ENCODE results near the gene GSTCD.
"Not testable (repeated sequence)": the region's sequence is repeated elsewhere in the genome, so short reads cannot be mapped to it uniquely, and the experiment has no call there.

The GSTCD gene

DNA sequence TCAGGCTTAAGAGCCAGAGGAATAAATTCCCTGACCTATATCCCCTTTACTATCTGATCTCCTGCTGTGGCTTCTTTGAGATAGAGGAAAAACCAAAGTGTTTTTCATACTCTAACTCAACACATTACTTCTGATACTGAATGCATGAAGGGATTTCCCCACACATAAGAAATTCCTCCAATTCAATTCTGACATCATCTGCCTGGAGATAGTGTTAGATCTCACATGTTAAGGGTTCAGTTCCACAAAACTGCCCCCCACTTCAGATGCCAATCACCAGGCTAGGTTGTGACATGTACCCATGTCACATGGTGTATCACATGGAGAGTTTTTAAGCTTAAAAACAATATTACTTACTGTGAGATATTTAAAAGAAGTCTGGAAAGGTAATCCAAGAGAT is 46.8 kb downstream of the GSTCD start:
- Mint-ChIP-seq H3K4me1 (ENCODE audit: low read depth) (no peaks in the 10 kb centered on the region), H3K36me3 (no peaks in the 10 kb centered on the region), H3K27ac (no peak overlapping the region), H3K9me3 (ENCODE audit: low read depth) (no peaks in the 10 kb centered on the region), H3K4me3 (no peak overlapping the region), H3K27me3 (no peaks in the 10 kb centered on the region)

GRCh38 chr4:105758958-105759357 is 50.4 kb downstream of the GSTCD start:
- Mint-ChIP-seq H3K36me3 (no peaks in the 10 kb centered on the region), H3K9me3 (ENCODE audit: low read depth) (no peaks in the 10 kb centered on the region), H3K4me3 (no peak overlapping the region), H3K27ac (no peak overlapping the region), H3K27me3 (no peaks in the 10 kb centered on the region), H3K4me1 (ENCODE audit: low read depth) (no peaks in the 10 kb centered on the region)

DNA sequence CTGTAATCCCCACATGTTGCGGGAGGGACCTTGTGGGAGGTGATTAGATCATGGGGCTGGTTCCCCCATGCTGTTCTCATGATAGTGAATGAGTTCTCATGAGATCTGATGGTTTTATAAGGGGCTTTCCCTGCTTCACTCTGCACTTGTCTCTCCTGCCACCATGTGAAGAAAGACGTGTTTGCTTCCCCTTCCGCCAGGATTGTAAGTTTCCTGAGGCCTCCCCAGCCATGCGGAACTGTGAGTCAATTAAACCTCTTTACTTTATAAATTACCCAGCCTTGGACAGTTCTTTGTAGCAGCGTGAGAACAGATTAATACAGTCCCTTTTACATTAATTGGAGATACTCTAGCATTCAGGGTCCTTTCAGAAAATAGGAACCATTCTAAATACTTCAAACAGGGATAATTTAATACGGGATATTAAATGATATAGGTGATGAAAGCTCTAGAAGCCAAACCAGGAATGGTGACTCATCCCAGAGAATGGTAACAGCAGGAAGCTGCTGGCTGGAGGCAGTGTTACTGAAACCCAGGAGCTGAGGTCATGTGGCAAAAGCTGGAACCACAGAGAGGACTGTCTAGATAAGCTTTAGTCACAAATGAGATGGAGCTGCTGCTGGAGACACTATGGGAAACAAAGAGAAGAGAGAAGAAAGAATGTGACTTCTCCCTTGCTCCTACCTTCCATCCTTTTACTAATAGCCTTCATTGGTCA is 57.3 kb downstream of the GSTCD start:
- H3K36me3 Mint-ChIP-seq, result peaks cover 4% of the 10 kb centered on the region

DNA sequence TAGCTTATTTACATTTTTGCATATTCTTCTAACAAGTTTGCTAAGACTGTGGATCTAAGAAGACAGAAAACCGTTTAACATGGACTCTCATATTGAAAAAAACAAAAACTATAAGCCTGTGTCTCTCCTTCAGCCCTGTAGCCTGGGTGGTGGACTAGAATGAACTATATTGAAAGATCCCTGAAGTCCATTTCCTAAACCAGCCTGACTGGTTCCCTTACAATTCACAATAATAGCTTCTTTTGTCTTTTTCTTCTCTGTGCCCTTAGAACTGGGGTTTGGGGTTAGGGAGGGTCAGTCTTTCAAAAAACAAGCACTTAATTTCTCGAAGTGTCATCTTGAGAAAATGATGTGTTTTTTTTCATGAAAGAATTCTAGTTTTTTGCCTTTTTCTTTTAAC is 59.0 kb downstream of the GSTCD start:
- Mint-ChIP-seq H3K36me3 (peaks cover 11% of the 10 kb centered on the region), H3K27me3 (no peaks in the 10 kb centered on the region), H3K9me3 (ENCODE audit: low read depth) (peaks cover 3% of the 10 kb centered on the region), H3K4me3 (no peak overlapping the region), H3K4me1 (ENCODE audit: low read depth) (no peaks in the 10 kb centered on the region), H3K27ac (no peak overlapping the region)

More for the DNA sequence above, 57.3 kb downstream of the GSTCD start:
- H3K27me3 Mint-ChIP-seq, result no peaks in the 10 kb centered on the region
- peaks cover 3% of the 10 kb centered on the region for H3K9me3 Mint-ChIP-seq (ENCODE audit: low read depth)
- no peaks in the 10 kb centered on the region for H3K4me1 Mint-ChIP-seq (ENCODE audit: low read depth)
- no peak overlapping the region for H3K4me3 Mint-ChIP-seq
- H3K27ac Mint-ChIP-seq, result no peak overlapping the region

DNA sequence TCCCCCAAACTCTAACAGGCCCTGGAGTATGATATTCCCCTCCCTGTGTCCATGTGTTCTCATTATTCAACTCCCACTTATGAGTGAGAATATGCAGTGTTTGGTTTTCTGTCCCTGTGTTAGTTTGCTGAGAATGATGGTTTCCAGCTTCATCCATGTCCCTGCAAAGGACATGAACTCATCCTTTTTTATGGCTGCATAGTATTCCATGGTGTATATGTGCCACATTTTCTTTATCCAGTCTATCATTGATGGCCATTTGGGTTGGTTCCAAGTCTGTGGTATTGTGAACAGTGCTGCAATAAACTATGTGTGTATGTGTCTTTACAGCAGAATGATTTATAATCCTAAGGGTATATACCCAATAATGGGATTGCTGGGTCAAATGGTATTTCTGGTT is 61.9 kb downstream of the GSTCD start:
- not testable (repeated sequence) for H3K4me3 Mint-ChIP-seq; H3K27me3 Mint-ChIP-seq; H3K4me1 Mint-ChIP-seq (ENCODE audit: low read depth); H3K27ac Mint-ChIP-seq; H3K9me3 Mint-ChIP-seq (ENCODE audit: low read depth)
- peaks cover 21% of the 10 kb centered on the region for H3K36me3 Mint-ChIP-seq

- H3K27ac Mint-ChIP-seq; H3K4me3 Mint-ChIP-seq; H3K27me3 Mint-ChIP-seq; H3K9me3 Mint-ChIP-seq (ENCODE audit: low read depth); H3K4me1 Mint-ChIP-seq (ENCODE audit: low read depth): not testable (repeated sequence)
- peaks cover 21% of the 10 kb centered on the region for H3K36me3 Mint-ChIP-seq
These were observed 63.5 kb downstream of the GSTCD start for GRCh38 chr4:105772065-105772464.

DNA sequence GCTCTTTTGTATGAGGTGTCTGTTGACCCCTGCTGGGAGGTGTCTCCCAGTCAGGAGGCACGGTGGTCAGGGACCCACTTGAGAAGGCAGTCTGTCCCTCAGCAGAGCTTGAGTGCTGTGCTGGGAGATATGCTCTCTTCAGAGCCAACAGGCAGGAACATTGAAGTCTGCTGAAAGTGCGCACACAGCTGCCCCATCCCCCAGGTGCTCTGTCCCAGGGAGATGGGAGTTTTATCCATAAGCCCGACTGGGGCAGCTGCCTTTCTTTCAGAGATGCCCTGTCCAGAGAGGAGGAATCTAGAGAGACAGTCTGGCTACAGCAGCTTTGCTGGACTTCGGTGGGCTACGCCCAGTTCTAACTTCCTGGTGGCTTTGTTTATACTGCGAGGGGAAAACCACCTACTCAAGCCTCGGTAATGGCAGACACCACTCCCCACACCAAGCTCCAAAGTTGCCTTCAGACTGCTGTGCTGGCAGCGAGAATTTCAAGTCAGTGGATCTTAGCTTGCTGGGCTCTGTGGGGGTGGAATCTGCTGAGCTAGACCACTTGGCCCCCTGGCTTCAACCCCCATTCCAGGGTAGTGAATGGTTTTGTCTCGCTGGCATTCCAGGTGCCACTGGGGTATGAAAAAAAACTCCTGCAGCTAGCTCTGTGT is 67.3 kb downstream of the GSTCD start:
- not testable (repeated sequence) for H3K4me1 Mint-ChIP-seq (ENCODE audit: low read depth); H3K9me3 Mint-ChIP-seq (ENCODE audit: low read depth); H3K27me3 Mint-ChIP-seq; H3K27ac Mint-ChIP-seq; H3K4me3 Mint-ChIP-seq
- peaks cover 22% of the 10 kb centered on the region for H3K36me3 Mint-ChIP-seq

DNA sequence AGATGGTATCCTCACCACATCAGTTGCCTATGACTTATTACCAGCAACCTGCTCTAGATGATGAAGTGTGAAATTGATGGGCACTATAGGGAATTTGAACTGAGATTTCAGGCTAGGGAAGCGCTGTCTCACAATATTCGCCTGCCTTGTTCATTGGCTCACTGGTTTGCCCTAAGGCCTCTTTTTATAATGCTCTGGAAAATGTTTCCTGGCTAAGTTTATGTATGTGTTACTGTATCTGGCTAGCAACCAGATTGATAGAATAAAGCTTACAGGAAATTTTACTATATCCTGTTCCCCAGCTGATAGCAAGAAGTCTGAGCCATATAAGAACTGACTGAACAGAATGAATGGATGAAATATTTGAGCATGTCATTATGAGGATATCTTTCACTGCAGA is 71.6 kb downstream of the GSTCD start:
- no peaks in the 10 kb centered on the region for H3K4me1 Mint-ChIP-seq (ENCODE audit: low read depth)
- no peak overlapping the region for H3K4me3 Mint-ChIP-seq
- H3K36me3 Mint-ChIP-seq, result peaks cover 11% of the 10 kb centered on the region
- no peak overlapping the region for H3K27ac Mint-ChIP-seq
- H3K9me3 Mint-ChIP-seq (ENCODE audit: low read depth), result no peaks in the 10 kb centered on the region
- H3K27me3 Mint-ChIP-seq, result no peaks in the 10 kb centered on the region

GRCh38 chr4:105784761-105785160 is 76.2 kb downstream of the GSTCD start:
- peaks cover 12% of the 10 kb centered on the region for H3K36me3 Mint-ChIP-seq
- no peak overlapping the region for H3K4me3 Mint-ChIP-seq
- no peaks in the 10 kb centered on the region for H3K4me1 Mint-ChIP-seq (ENCODE audit: low read depth)
- no peaks in the 10 kb centered on the region for H3K27me3 Mint-ChIP-seq
- no peaks in the 10 kb centered on the region for H3K9me3 Mint-ChIP-seq (ENCODE audit: low read depth)
- H3K27ac Mint-ChIP-seq, result no peak overlapping the region

DNA sequence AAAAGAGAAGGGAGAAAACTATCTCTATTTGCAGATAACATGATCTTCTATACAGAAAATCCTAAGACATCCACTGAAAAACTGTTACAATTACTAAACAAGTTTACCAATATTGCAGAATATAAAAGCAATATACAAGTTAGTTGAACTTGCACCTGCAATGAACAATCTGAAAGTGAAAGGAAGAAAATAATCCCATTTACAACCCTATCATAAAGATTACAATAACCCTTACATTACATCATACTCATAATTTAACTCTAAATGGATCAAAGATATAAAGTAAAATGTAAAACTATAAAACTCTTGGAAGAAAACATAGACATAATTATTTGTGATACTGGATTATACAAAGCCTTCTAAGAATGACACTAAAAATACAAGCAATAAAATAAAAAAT is 77.2 kb downstream of the GSTCD start:
- no peak overlapping the region for H3K4me3 Mint-ChIP-seq
- H3K27me3 Mint-ChIP-seq, result no peaks in the 10 kb centered on the region
- H3K4me1 Mint-ChIP-seq (ENCODE audit: low read depth), result no peaks in the 10 kb centered on the region
- H3K9me3 Mint-ChIP-seq (ENCODE audit: low read depth), result no peaks in the 10 kb centered on the region
- peaks cover 12% of the 10 kb centered on the region for H3K36me3 Mint-ChIP-seq
- H3K27ac Mint-ChIP-seq, result no peak overlapping the region

- H3K9me3 Mint-ChIP-seq (ENCODE audit: low read depth), result no peaks in the 10 kb centered on the region
- H3K4me3 Mint-ChIP-seq, result no peak overlapping the region
- peaks cover 12% of the 10 kb centered on the region for H3K36me3 Mint-ChIP-seq
These were observed 78.2 kb downstream of the GSTCD start for GRCh38 chr4:105786748-105787147.

DNA sequence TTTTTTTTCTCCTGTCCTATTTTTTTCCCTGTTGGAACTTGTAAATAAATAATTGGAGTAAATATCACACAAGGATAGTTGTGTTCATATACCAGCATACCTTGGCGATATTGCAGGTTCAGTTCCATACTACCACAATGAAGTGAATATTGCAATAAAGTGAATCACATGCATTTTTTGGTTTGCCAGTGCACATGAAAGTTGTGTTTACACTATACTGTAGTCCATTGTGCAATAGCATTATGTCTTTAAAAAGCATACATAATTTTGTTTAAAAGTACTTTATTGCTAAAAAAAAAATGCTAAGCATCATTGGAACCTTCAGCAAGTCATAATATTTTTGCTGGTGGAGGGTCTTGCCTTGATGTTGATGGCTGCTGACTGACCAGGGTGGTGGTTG is 88.6 kb downstream of the GSTCD start:
- no peak overlapping the region for H3K4me3 Mint-ChIP-seq
- H3K36me3 Mint-ChIP-seq, result peaks cover 14% of the 10 kb centered on the region
- no peak overlapping the region for H3K27ac Mint-ChIP-seq
- no peaks in the 10 kb centered on the region for H3K9me3 Mint-ChIP-seq (ENCODE audit: low read depth)
- no peaks in the 10 kb centered on the region for H3K4me1 Mint-ChIP-seq (ENCODE audit: low read depth)
- no peaks in the 10 kb centered on the region for H3K27me3 Mint-ChIP-seq

More at GRCh38 chr4:105786748-105787147, 78.2 kb downstream of the GSTCD start:
- H3K27ac Mint-ChIP-seq, result no peak overlapping the region
- H3K27me3 Mint-ChIP-seq, result no peaks in the 10 kb centered on the region
- H3K4me1 Mint-ChIP-seq (ENCODE audit: low read depth), result no peaks in the 10 kb centered on the region

DNA sequence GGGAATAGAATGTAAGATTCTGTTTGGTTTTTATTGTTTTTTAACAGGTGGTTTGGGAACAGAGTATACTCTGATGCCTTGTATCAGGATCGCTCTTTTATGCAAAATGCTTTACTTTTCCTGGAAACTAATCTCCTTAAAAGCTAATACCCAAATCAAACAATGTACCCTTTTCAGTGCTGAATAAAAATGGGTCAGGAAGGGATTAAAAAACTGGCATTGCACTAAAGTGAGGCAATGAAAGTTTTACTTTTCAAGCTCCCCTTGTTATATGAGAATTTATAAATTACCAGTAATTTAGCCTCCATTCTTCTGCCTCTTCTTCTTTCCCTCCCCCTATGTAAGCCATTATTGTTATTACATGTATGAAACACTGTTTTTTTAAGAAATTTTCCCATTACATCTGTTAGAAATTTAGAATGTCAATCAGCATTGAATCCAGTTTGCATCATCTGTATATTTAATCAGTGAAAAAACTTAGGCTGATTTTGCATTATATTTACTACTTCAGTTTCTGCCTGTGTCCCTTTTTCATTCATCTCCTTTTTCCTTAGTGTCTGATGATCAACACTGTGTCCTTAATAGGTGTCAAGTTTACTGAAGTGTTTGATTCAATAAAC is 97.0 kb downstream of the GSTCD start:
- Mint-ChIP-seq H3K36me3 (no peaks in the 10 kb centered on the region), H3K4me3 (no peak overlapping the region), H3K27ac (no peak overlapping the region), H3K4me1 (ENCODE audit: low read depth) (peaks cover 2% of the 10 kb centered on the region), H3K27me3 (no peaks in the 10 kb centered on the region), H3K9me3 (ENCODE audit: low read depth) (no peaks in the 10 kb centered on the region)

DNA sequence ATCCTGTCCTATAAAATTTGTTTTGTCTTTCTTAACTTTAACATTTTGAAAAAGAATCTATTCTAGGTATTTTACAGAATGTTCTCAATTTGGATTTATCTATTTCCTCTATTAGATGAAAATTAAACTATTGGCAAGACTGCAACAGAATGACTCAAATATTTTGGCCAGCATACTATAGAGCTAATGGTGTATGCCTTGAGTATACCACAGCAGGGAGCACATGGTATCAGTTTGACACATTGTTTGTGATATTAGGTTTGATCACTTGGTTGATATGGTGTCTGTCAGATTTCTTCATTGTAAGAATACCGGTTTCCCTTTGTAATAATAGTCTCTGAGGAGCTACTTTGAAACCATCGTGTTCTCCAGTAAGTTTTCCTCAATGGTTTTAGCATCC is 98.9 kb downstream of the GSTCD start:
- Mint-ChIP-seq H3K9me3 (ENCODE audit: low read depth) (no peaks in the 10 kb centered on the region), H3K4me3 (no peak overlapping the region), H3K36me3 (peaks cover 4% of the 10 kb centered on the region), H3K4me1 (ENCODE audit: low read depth) (peaks cover 2% of the 10 kb centered on the region), H3K27me3 (no peaks in the 10 kb centered on the region), H3K27ac (no peak overlapping the region)

- H3K27me3 Mint-ChIP-seq, result no peaks in the 10 kb centered on the region
These were observed 99.6 kb downstream of the GSTCD start for GRCh38 chr4:105808030-105808749.

More at GRCh38 chr4:105808030-105808749, 99.6 kb downstream of the GSTCD start:
- H3K4me1 Mint-ChIP-seq (ENCODE audit: low read depth), result peaks cover 2% of the 10 kb centered on the region
- no peak overlapping the region for H3K4me3 Mint-ChIP-seq
- no peak overlapping the region for H3K27ac Mint-ChIP-seq
- H3K9me3 Mint-ChIP-seq (ENCODE audit: low read depth), result no peaks in the 10 kb centered on the region
- peaks cover 4% of the 10 kb centered on the region for H3K36me3 Mint-ChIP-seq
